HEK293 (cell line): ENCODE results near the gene ANP32B.

ENCODE experiments used
- CTCF ChIA-PET: fragments of 350-600 bp; formaldehyde crosslinking; extraction: SDS; loops from one replicate; lab custom pipeline; 2021; ENCODE audit warnings: antibody characterized with exemption; lab: Yijun Ruan, JAX
- POLR2A ChIA-PET: fragments of 300-600 bp; formaldehyde crosslinking; extraction: SDS; loops from one replicate; lab custom pipeline; 2020; ENCODE audit warnings: antibody characterized with exemption, inconsistent platforms; lab: Yijun Ruan, JAX
- H3K27ac ChIP-seq: fragments of 200-500 bp; sonication (Bioruptor generic); 2 replicates; pipeline ENCODE4 v1.5.1; 2014; ENCODE audit warnings: low read depth, low read length, control low read depth, inconsistent platforms; ENCODE audit errors: extremely low read depth
- H3K36me3 ChIP-seq, 2 experiments: fragments of 200-500 bp in 1 of 2; sonication (Bioruptor generic) in 1 of 2; 1 replicate in 1 of 2; 2 replicates in 1 of 2; pipeline ENCODE4 v1.5.1; 2014 to 2017; ENCODE audit warnings: inconsistent platforms in 2 of 2, low read length in 2 of 2; ENCODE audit not compliant: control insufficient read depth in 2 of 2, insufficient read depth in 1 of 2
- H3K4me1 ChIP-seq: fragments of 200-500 bp; sonication (Bioruptor generic); 2 replicates; pipeline ENCODE4 v1.5.1; 2014; ENCODE audit warnings: mild to moderate bottlenecking, low read length, inconsistent platforms; ENCODE audit not compliant: control insufficient read depth, insufficient read depth
- H3K4me3 ChIP-seq: 2 replicates; pipeline ENCODE4 v1.5.1; 2011; ENCODE audit warnings: low read depth, mild to moderate bottlenecking, control low read depth, low read length, moderate library complexity
- H3K9me3 ChIP-seq: fragments of 200-500 bp; sonication (Bioruptor generic); 2 replicates; pipeline ENCODE4 v1.5.1; 2014; ENCODE audit warnings: low read depth, low read length, inconsistent platforms; ENCODE audit not compliant: control insufficient read depth, insufficient read depth
- GLIS2 ChIP-seq: fragments of 450-650 bp; formaldehyde crosslinking; IDR thresholded peaks from 2 replicates; pipeline ENCODE4 v1.5.1; 2016; ENCODE audit warnings: missing biosample characterization, missing genetic modification characterization
- KLF16 ChIP-seq: fragments of 450-650 bp; formaldehyde crosslinking; IDR thresholded peaks from 2 replicates; pipeline ENCODE4 v1.5.1; 2017; ENCODE audit warnings: missing biosample characterization, missing genetic modification characterization
- PRDM1 ChIP-seq: fragments of 450-650 bp; formaldehyde crosslinking; IDR thresholded peaks from 2 replicates; pipeline ENCODE4; 2016; ENCODE audit warnings: missing biosample characterization, missing genetic modification characterization
- YY2 ChIP-seq: fragments of 450-650 bp; formaldehyde crosslinking; IDR thresholded peaks from 2 replicates; pipeline ENCODE4 v1.5.1; 2016; ENCODE audit warnings: missing biosample characterization, missing genetic modification characterization
- ZFP69B ChIP-seq: fragments of 450-650 bp; formaldehyde crosslinking; IDR thresholded peaks from 2 replicates; pipeline ENCODE4 v1.5.1; 2016; ENCODE audit warnings: missing biosample characterization, missing genetic modification characterization
- ZNF112 ChIP-seq: fragments of 450-650 bp; formaldehyde crosslinking; IDR thresholded peaks from 2 replicates; pipeline ENCODE4 v1.5.0; 2017; ENCODE audit warnings: missing biosample characterization, missing genetic modification characterization
- ZNF140 ChIP-seq: fragments of 450-650 bp; formaldehyde crosslinking; IDR thresholded peaks from 2 replicates; pipeline ENCODE4 v1.5.1; 2016; ENCODE audit warnings: missing biosample characterization, missing genetic modification characterization
- ZNF23 ChIP-seq: fragments of 450-650 bp; formaldehyde crosslinking; IDR thresholded peaks from 2 replicates; pipeline ENCODE4 v1.5.1; 2016; ENCODE audit warnings: missing biosample characterization, missing genetic modification characterization, borderline replicate concordance
- ZNF248 ChIP-seq: fragments of 450-650 bp; formaldehyde crosslinking; IDR thresholded peaks from 2 replicates; pipeline ENCODE4 v1.5.1; 2017; ENCODE audit warnings: missing biosample characterization, missing genetic modification characterization
- ZNF274 ChIP-seq, 2 experiments: fragments of 200-500 bp in 1 of 2; fragments of 450-650 bp in 1 of 2; sonication (Bioruptor generic) in 1 of 2; formaldehyde crosslinking in 1 of 2; IDR thresholded peaks; 2 replicates each; pipeline versions ENCODE4 v1.5.1 to v1.6.1; 2014 to 2016; ENCODE audit warnings: borderline replicate concordance in 1 of 2, inconsistent platforms in 1 of 2, low read length in 1 of 2, missing biosample characterization in 1 of 2, missing genetic modification characterization in 1 of 2
- ZNF280C ChIP-seq: fragments of 450-650 bp; formaldehyde crosslinking; IDR thresholded peaks from 2 replicates; pipeline ENCODE4 v1.5.1; 2016; ENCODE audit warnings: missing biosample characterization, missing genetic modification characterization
- ZNF354C ChIP-seq: fragments of 450-650 bp; formaldehyde crosslinking; IDR thresholded peaks from 2 replicates; pipeline ENCODE4 v1.5.1; 2016; ENCODE audit warnings: missing biosample characterization, missing genetic modification characterization, low read depth, borderline replicate concordance
- ZNF585B ChIP-seq: fragments of 450-650 bp; formaldehyde crosslinking; IDR thresholded peaks from 2 replicates; pipeline ENCODE4 v1.5.1; 2016; ENCODE audit warnings: missing biosample characterization, missing genetic modification characterization
- ZNF623 ChIP-seq: fragments of 450-650 bp; formaldehyde crosslinking; IDR thresholded peaks from 2 replicates; pipeline ENCODE4 v1.5.1; 2016; ENCODE audit warnings: missing biosample characterization, missing genetic modification characterization
- ZNF776 ChIP-seq: fragments of 450-650 bp; formaldehyde crosslinking; IDR thresholded peaks from 2 replicates; pipeline ENCODE4 v1.5.0; 2017; ENCODE audit warnings: missing biosample characterization, missing genetic modification characterization, borderline replicate concordance
- ZNF791 ChIP-seq: fragments of 450-650 bp; formaldehyde crosslinking; IDR thresholded peaks from 2 replicates; pipeline ENCODE4 v1.5.1; 2016; ENCODE audit warnings: missing biosample characterization, missing genetic modification characterization
- ZSCAN23 ChIP-seq: fragments of 450-650 bp; formaldehyde crosslinking; IDR thresholded peaks from 2 replicates; pipeline ENCODE4 v1.5.1; 2016; ENCODE audit warnings: missing biosample characterization, missing genetic modification characterization
- TF ChIP-seq, protein P1 (sequence below): fragments of 450-650 bp; formaldehyde crosslinking; IDR thresholded peaks from 2 replicates; pipeline ENCODE4 v1.5.1; 2016; ENCODE audit warnings: missing biosample characterization, missing genetic modification characterization
- TF ChIP-seq, protein P2 (sequence below): fragments of 450-650 bp; formaldehyde crosslinking; IDR thresholded peaks from 2 replicates; pipeline ENCODE4 v1.5.1; 2016; ENCODE audit warnings: missing biosample characterization, missing genetic modification characterization
- TF ChIP-seq, protein P3 (sequence below): fragments of 450-650 bp; formaldehyde crosslinking; IDR thresholded peaks from 2 replicates; pipeline ENCODE4 v1.5.1; 2016; ENCODE audit warnings: missing biosample characterization, missing genetic modification characterization

ANP32B gene

GRCh38 chr9:98006127-98006796 lies 23.1 kb downstream of the ANP32B start (continued):
- TF ChIP-seq, protein P1, sequence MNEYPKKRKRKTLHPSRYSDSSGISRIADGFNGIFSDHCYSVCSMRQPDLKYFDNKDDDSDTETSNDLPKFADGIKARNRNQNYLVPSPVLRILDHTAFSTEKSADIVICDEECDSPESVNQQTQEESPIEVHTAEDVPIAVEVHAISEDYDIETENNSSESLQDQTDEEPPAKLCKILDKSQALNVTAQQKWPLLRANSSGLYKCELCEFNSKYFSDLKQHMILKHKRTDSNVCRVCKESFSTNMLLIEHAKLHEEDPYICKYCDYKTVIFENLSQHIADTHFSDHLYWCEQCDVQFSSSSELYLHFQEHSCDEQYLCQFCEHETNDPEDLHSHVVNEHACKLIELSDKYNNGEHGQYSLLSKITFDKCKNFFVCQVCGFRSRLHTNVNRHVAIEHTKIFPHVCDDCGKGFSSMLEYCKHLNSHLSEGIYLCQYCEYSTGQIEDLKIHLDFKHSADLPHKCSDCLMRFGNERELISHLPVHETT (tag by site-specific recombination): no peak
- no peak for TF ChIP-seq ZNF23

DNA sequence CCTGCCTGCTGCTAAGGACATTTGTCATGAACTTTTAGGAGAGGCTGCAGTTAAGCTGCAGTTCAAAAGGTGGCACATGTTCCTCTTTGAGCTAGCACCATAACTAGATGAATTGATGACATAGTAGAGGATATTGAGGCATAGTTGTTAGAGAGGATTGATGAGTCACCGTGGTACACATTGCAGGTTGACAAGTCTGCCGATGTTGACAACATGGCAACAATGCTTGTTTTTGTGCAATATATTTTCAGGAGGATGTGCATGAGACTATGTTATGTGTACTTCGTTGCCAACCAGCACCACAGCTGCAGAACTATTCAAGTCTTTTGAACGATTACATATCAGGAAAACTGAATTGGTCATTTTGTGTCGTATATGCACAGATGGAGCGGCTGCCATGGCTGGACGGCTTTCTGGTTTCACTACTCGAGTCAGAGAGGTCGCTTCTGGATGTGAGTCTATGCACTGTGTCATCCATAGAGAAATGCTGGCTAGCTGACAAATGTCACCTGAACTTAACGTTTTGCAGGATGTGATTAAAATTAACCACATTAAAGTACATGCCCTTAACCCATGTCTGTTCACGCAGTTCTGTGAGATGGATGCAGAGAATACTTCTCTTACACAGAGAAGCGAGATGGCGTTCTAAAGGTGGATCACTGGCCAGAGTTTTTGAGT lies 24.2 kb downstream of the ANP32B start:
- CTCF ChIA-PET: interaction anchor here (0.7 to 1.6 kb wide), 3 partner anchors 13 to 1410 kb away, joined by 3 to 5 read pairs (median 4); partner anchors contain the start of gene TRMO
- H3K9me3 ChIP-seq: no peaks in the 10 kb centered on the region
- POLR2A ChIA-PET: interaction anchor here (0.8 kb wide), 1 partner anchor 85 kb away, joined by 3 read pairs; the partner anchor contains the start of gene TRMO
- TF ChIP-seq GLIS2 (tag by site-specific recombination) (no peak), KLF16 (no peak), ZNF140 (tag by site-specific recombination) (no peak)
- TF ChIP-seq, protein P2, sequence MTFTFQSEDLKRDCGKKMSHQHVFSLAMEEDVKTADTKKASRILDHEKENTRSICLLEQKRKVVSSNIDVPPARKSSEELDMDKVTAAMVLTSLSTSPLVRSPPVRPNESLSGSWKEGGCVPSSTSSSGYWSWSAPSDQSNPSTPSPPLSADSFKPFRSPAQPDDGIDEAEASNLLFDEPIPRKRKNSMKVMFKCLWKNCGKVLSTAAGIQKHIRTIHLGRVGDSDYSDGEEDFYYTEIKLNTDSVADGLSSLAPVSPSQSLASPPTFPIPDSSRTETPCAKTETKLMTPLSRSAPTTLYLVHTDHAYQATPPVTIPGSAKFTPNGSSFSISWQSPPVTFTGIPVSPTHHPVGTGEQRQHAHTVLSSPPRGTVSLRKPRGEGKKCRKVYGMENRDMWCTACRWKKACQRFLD (tag by site-specific recombination): no peak
- H3K27ac ChIP-seq: no peak overlapping the region
- H3K36me3 ChIP-seq: peaks cover 25 to 99% of the 10 kb centered on the region in 2 experiments
- no peak overlapping the region for H3K4me3 ChIP-seq
- no peaks in the 10 kb centered on the region for H3K4me1 ChIP-seq

- CTCF ChIA-PET: interaction anchor here (1.0 to 1.1 kb wide), 2 partner anchors 26 to 85 kb away, joined by 3 to 5 read pairs; no protein-coding TSS in a partner anchor
- H3K4me1 ChIP-seq: no peaks in the 10 kb centered on the region
- POLR2A ChIA-PET: no interaction called here
- no peak for TF ChIP-seq ZNF791 (tag by site-specific recombination)
- no peak for TF ChIP-seq ZNF354C
- no peak for TF ChIP-seq ZNF776 (tag by site-specific recombination)
- no peak for TF ChIP-seq PRDM1 (tag by site-specific recombination)
- TF ChIP-seq, all 188 proteins: peak for 0
- Histone ChIP-seq H3K4me3 (no peak overlapping the region), H3K27ac (no peak overlapping the region), H3K36me3 (peaks cover 30 to 99% of the 10 kb centered on the region in 2 experiments), H3K9me3 (no peaks in the 10 kb centered on the region)
Measured at GRCh38 chr9:98008764-98009163, 25.6 kb downstream of the ANP32B start.

DNA sequence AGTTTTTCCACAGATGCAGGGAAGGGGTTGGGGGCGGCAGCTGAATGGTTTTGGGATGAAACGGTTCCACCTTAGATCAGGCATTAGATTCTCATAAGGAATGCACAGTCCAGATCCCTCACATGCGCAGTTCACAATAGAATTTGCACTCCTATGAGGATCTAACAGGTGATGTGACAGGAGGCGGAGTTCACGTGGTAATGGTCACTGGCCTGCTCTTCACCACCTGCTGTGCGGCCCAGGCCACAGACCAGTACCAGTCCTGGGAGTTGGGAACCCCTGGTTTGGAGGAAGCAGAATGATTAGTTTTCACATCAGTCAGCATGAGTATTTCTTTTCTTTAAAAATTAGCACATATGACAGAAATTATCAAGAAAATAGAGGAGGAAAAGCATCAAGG lies 26.3 kb downstream of the ANP32B start:
- Histone ChIP-seq H3K36me3 (peaks cover 36 to 99% of the 10 kb centered on the region in 2 experiments), H3K4me3 (no peak overlapping the region), H3K27ac (no peak overlapping the region), H3K9me3 (no peaks in the 10 kb centered on the region), H3K4me1 (no peaks in the 10 kb centered on the region)
- TF ChIP-seq, protein P3, sequence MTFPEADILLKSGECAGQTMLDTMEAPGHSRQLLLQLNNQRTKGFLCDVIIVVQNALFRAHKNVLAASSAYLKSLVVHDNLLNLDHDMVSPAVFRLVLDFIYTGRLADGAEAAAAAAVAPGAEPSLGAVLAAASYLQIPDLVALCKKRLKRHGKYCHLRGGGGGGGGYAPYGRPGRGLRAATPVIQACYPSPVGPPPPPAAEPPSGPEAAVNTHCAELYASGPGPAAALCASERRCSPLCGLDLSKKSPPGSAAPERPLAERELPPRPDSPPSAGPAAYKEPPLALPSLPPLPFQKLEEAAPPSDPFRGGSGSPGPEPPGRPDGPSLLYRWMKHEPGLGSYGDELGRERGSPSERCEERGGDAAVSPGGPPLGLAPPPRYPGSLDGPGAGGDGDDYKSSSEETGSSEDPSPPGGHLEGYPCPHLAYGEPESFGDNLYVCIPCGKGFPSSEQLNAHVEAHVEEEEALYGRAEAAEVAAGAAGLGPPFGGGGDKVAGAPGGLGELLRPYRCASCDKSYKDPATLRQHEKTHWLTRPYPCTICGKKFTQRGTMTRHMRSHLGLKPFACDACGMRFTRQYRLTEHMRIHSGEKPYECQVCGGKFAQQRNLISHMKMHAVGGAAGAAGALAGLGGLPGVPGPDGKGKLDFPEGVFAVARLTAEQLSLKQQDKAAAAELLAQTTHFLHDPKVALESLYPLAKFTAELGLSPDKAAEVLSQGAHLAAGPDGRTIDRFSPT: no peak
- TF ChIP-seq ZNF274 (IDR thresholded peaks at IDR 0.05; ENCODE audit: low read length): no peak
- no peak for TF ChIP-seq ZNF274 (tag by site-specific recombination; IDR thresholded peaks at IDR 0.05; ENCODE audit: borderline replicate concordance)
- TF ChIP-seq ZNF112 (tag by site-specific recombination): no peak
- no peak for TF ChIP-seq ZNF280C
- TF ChIP-seq ZNF585B (tag by site-specific recombination): no peak
- TF ChIP-seq ZFP69B (tag by site-specific recombination): no peak
- no peak for TF ChIP-seq YY2 (tag by site-specific recombination)
- TF ChIP-seq, protein P2 (tag by site-specific recombination): no peak
- TF ChIP-seq ZSCAN23: no peak
- TF ChIP-seq ZNF248: no peak
- no peak for TF ChIP-seq ZNF623 (tag by site-specific recombination)
- ChIA-PET POLR2A (no interaction called here), CTCF (interaction anchor here (1.0 kb wide), 1 partner anchor 25 kb away, joined by 3 read pairs; no protein-coding TSS in a partner anchor)
